Pulmonary artery endothelial cell (primary cell): ENCODE results near the gene LRMDA. TPM values are rescaled to one million over a fixed set of nuclear protein-coding genes. Genes with fewer than 3 reads are reported as not detected.

Experiments
- DNase-seq: peaks from one replicate; pipeline ENCODE4 v3.0.0-alpha.2; 2011; ENCODE audit warnings: low read depth, low spot score
- total RNA-seq: library from RNA; depleted of rRNA; stranded (reverse); fragments of >200 nt; gene quantifications from 2 replicates; pipeline ENCODE4 v1.2.3, GENCODE V29; 2014

LRMDA gene
- total RNA-seq, 1 donor from 2014 or later: 14.6 TPM

- no peak for DNase-seq
Measured at GRCh38 chr10:75658036-75658435, 226.6 kb downstream of the LRMDA start.

GRCh38 chr10:75658496-75658895, 227.1 kb downstream of the LRMDA start:
- no peak for DNase-seq

- no peak for DNase-seq
Measured at GRCh38 chr10:75658915-75659314, 227.5 kb downstream of the LRMDA start.

GRCh38 chr10:75660823-75661222, 229.4 kb downstream of the LRMDA start:
- no peak for DNase-seq

- no peak for DNase-seq
Measured at GRCh38 chr10:75662715-75663114, 231.3 kb downstream of the LRMDA start.

- no peak for DNase-seq
Measured at GRCh38 chr10:75663947-75664664, 232.7 kb downstream of the LRMDA start.

- DNase-seq: no peak
Measured at GRCh38 chr10:75664968-75665367, 233.5 kb downstream of the LRMDA start.

- no peak for DNase-seq
Measured at GRCh38 chr10:75665707-75666106, 234.3 kb downstream of the LRMDA start.

- no peak for DNase-seq
Measured at GRCh38 chr10:75672111-75672671, 240.8 kb downstream of the LRMDA start.

- no peak for DNase-seq
Measured at GRCh38 chr10:75672842-75673241, 241.4 kb downstream of the LRMDA start.

- no peak for DNase-seq
Measured at GRCh38 chr10:75677541-75677940, 246.1 kb downstream of the LRMDA start.

- no peak for DNase-seq
Measured at GRCh38 chr10:75678527-75678926, 247.1 kb downstream of the LRMDA start.

- no peak for DNase-seq
Measured at GRCh38 chr10:75679536-75679935, 248.1 kb downstream of the LRMDA start.

- no peak for DNase-seq
Measured at GRCh38 chr10:75681334-75681733, 249.9 kb downstream of the LRMDA start.

- no peak for DNase-seq
Measured at GRCh38 chr10:75682649-75683557, 251.5 kb downstream of the LRMDA start.

- DNase-seq: no peak
Measured at GRCh38 chr10:75685187-75685586, 253.8 kb downstream of the LRMDA start.

- DNase-seq: no peak
Measured at GRCh38 chr10:75688506-75689300, 257.3 kb downstream of the LRMDA start.

GRCh38 chr10:75693489-75693888, 262.1 kb downstream of the LRMDA start:
- no peak for DNase-seq

- no peak for DNase-seq
Measured at GRCh38 chr10:75694269-75694668, 262.8 kb downstream of the LRMDA start.

- DNase-seq: no peak
Measured at GRCh38 chr10:75694790-75695189, 263.4 kb downstream of the LRMDA start.

GRCh38 chr10:75695994-75696393, 264.6 kb downstream of the LRMDA start:
- DNase-seq: no peak
